H9 (cell line): ENCODE measurements around the gene TLR6. TPM values are rescaled to one million over a fixed set of nuclear protein-coding genes. Genes with fewer than 3 reads are reported as not detected.

Source experiments
- DNase-seq: peaks from one replicate; pipeline ENCODE4 v3.0.0-alpha.2; 2017
- H2AFZ ChIP-seq: one replicate; pipeline ENCODE4 v1.6.1; 2013; ENCODE audit warnings: mild to moderate bottlenecking, low read length, control low read depth, moderate library complexity
- H2AK5ac ChIP-seq: 2 replicates; pipeline ENCODE4 v1.6.1; 2013; ENCODE audit warnings: low read length, control low read depth, mixed read lengths; ENCODE audit not compliant: insufficient read length
- H2BK120ac ChIP-seq: one replicate; pipeline ENCODE4 v1.6.1; 2013; ENCODE audit warnings: low read depth, mild to moderate bottlenecking, low read length, control low read depth, inconsistent platforms; ENCODE audit not compliant: poor library complexity, severe bottlenecking
- H2BK12ac ChIP-seq: 2 replicates; pipeline ENCODE4 v1.6.1; 2013; ENCODE audit warnings: low read length, control low read depth, mixed read lengths, low read depth; ENCODE audit not compliant: insufficient read length
- H2BK15ac ChIP-seq: 2 replicates; pipeline ENCODE4 v1.6.1; 2013; ENCODE audit warnings: low read depth, low read length, control low read depth
- H2BK20ac ChIP-seq: one replicate; pipeline ENCODE4 v1.6.1; 2013; ENCODE audit warnings: low read depth, mild to moderate bottlenecking, low read length, control low read depth, inconsistent platforms; ENCODE audit not compliant: poor library complexity, severe bottlenecking
- H2BK5ac ChIP-seq: 2 replicates; pipeline ENCODE4 v1.6.1; 2013; ENCODE audit warnings: low read length, control low read depth, mixed read lengths; ENCODE audit not compliant: insufficient read length
- H3K14ac ChIP-seq: 2 replicates; pipeline ENCODE4 v1.6.1; 2013; ENCODE audit warnings: low read length, control low read depth; ENCODE audit not compliant: insufficient read depth
- H3K18ac ChIP-seq: 2 replicates; pipeline ENCODE4 v1.6.1; 2013; ENCODE audit warnings: low read depth, mild to moderate bottlenecking, mixed read lengths, low read length, control low read depth; ENCODE audit not compliant: insufficient read length
- H3K23ac ChIP-seq: 2 replicates; pipeline ENCODE4 v1.6.1; 2013; ENCODE audit warnings: low read length, control low read depth, mixed read lengths, low read depth; ENCODE audit not compliant: insufficient read length
- H3K23me2 ChIP-seq: 2 replicates; pipeline ENCODE4 v1.6.1; 2013; ENCODE audit warnings: low read depth, mild to moderate bottlenecking, mixed read lengths, low read length, control low read depth; ENCODE audit not compliant: insufficient read length, poor library complexity, severe bottlenecking
- H3K27ac ChIP-seq: 2 replicates; pipeline ENCODE4 v1.5.1; 2013; ENCODE audit warnings: low read length, control low read depth, mixed read lengths, low read depth; ENCODE audit not compliant: insufficient read length
- H3K27me3 ChIP-seq: 2 replicates; pipeline ENCODE4 v1.6.1; 2013; ENCODE audit warnings: low read length, control low read depth, inconsistent platforms; ENCODE audit not compliant: insufficient read depth
- H3K4ac ChIP-seq: 2 replicates; pipeline ENCODE4 v1.6.1; 2013; ENCODE audit warnings: low read depth, mild to moderate bottlenecking, control low read depth, inconsistent platforms, low read length, moderate library complexity
- H3K4me1 ChIP-seq: 2 replicates; pipeline ENCODE4 v1.6.1; 2013; ENCODE audit warnings: low read length, control low read depth, inconsistent platforms; ENCODE audit not compliant: insufficient read depth
- H3K4me2 ChIP-seq: 2 replicates; pipeline ENCODE4 v1.6.1; 2013; ENCODE audit warnings: low read length, control low read depth, mixed read lengths; ENCODE audit not compliant: insufficient read length, insufficient read depth
- H3K56ac ChIP-seq: 2 replicates; pipeline ENCODE4 v1.6.1; 2013; ENCODE audit warnings: low read depth, mild to moderate bottlenecking, mixed read lengths, low read length, control low read depth; ENCODE audit not compliant: insufficient read length
- H3K79me1 ChIP-seq: 2 replicates; pipeline ENCODE4 v1.6.1; 2013; ENCODE audit warnings: low read depth, mild to moderate bottlenecking, moderate library complexity, low read length, control low read depth, inconsistent platforms; ENCODE audit not compliant: insufficient read depth, poor library complexity, severe bottlenecking
- H3K79me2 ChIP-seq: 2 replicates; pipeline ENCODE4 v1.6.1; 2013; ENCODE audit warnings: low read length, control low read depth, inconsistent platforms; ENCODE audit not compliant: insufficient read depth
- H3K9ac ChIP-seq: 2 replicates; pipeline ENCODE4 v1.6.1; 2013; ENCODE audit warnings: low read length, control low read depth, mixed read lengths; ENCODE audit not compliant: insufficient read length; ENCODE audit errors: extremely low read depth
- H3K9me3 ChIP-seq: one replicate; pipeline ENCODE4 v1.6.1; 2013; ENCODE audit warnings: low read depth, low read length, inconsistent platforms; ENCODE audit not compliant: control insufficient read depth
- H3T11ph ChIP-seq: one replicate; pipeline ENCODE4 v1.6.1; 2013; ENCODE audit warnings: mild to moderate bottlenecking, low read length, control low read depth, inconsistent platforms
- H4K20me1 ChIP-seq: one replicate; pipeline ENCODE4 v1.6.1; 2013; ENCODE audit not compliant: control insufficient read depth, insufficient read length, insufficient read depth
- H4K5ac ChIP-seq: 2 replicates; pipeline ENCODE4 v1.6.1; 2013; ENCODE audit warnings: low read depth, mild to moderate bottlenecking, mixed read lengths, low read length, control low read depth; ENCODE audit not compliant: insufficient read length
- H4K8ac ChIP-seq: replicated peaks from 2 replicates; pipeline ENCODE4 v1.6.1; 2013; ENCODE audit warnings: low read length, control low read depth, mixed read lengths, low read depth; ENCODE audit not compliant: insufficient read length
- H4K91ac ChIP-seq: 2 replicates; pipeline ENCODE4 v1.6.1; 2013; ENCODE audit warnings: low read depth, mild to moderate bottlenecking, moderate library complexity, mixed read lengths, low read length, control low read depth; ENCODE audit not compliant: insufficient read length
- H3K27ac Mint-ChIP-seq, 3 experiments: 2 replicates in 2 of 3; 3 replicates in 1 of 3; pipeline ENCODE4 v1.8.0; 2020 to 2021; ENCODE audit warnings: mixed read lengths in 3 of 3, mild to moderate bottlenecking in 1 of 3, moderate library complexity in 1 of 3
- H3K27me3 Mint-ChIP-seq: 2 replicates; pipeline ENCODE4 v1.8.0; 2021; ENCODE audit warnings: low read depth, mild to moderate bottlenecking, moderate library complexity, mixed read lengths
- H3K36me3 Mint-ChIP-seq, 3 experiments: 2 replicates in 2 of 3; 3 replicates in 1 of 3; pipeline ENCODE4 v1.8.0; 2020 to 2021; ENCODE audit warnings: low read depth in 3 of 3, mixed read lengths in 3 of 3; ENCODE audit not compliant: insufficient read depth in 1 of 3
- H3K4me1 Mint-ChIP-seq, 2 experiments: 2 replicates each; pipeline ENCODE4 v1.8.0; 2020; ENCODE audit warnings: mixed read lengths in 2 of 2
- H3K4me3 Mint-ChIP-seq, 2 experiments: 2 replicates in 1 of 2; 3 replicates in 1 of 2; pipeline ENCODE4 v1.8.0; 2020 to 2021; ENCODE audit warnings: mild to moderate bottlenecking in 2 of 2, mixed read lengths in 2 of 2, moderate library complexity in 1 of 2
- H3K9me3 Mint-ChIP-seq, 2 experiments: 2 replicates in 1 of 2; 3 replicates in 1 of 2; pipeline ENCODE4 v1.8.0; 2020; ENCODE audit warnings: mild to moderate bottlenecking in 2 of 2, mixed read lengths in 2 of 2, moderate library complexity in 1 of 2
- WGBS: extraction: QIAGEN DNeasy Blood & Tissue Kit; methylation state at CpG from one replicate; pipeline ENCODE4 v1.1.7; 2013; ENCODE audit warnings: missing lambda C conversion rate, low lambda C conversion rate, mixed read lengths; ENCODE audit not compliant: insufficient read length; ENCODE audit errors: extremely low coverage; 5-methylcytosine and 5-hydroxymethylcytosine counted together
- total RNA-seq: library from RNA; stranded (reverse); gene quantifications from 2 replicates; pipeline ENCODE4 v1.2.1, GENCODE V29; 2021
- TF ChIP-seq, protein P1 (sequence below): fragments of 200-600 bp; sonication (generic); conservative IDR thresholded peaks from 3 replicates; pipeline ENCODE4 v1.8.0; 2021; ENCODE audit warnings: antibody characterized with exemption, mild to moderate bottlenecking

TLR6 gene
- total RNA-seq, 1 experiment from 2014 or later, result 0.11 TPM

DNA sequence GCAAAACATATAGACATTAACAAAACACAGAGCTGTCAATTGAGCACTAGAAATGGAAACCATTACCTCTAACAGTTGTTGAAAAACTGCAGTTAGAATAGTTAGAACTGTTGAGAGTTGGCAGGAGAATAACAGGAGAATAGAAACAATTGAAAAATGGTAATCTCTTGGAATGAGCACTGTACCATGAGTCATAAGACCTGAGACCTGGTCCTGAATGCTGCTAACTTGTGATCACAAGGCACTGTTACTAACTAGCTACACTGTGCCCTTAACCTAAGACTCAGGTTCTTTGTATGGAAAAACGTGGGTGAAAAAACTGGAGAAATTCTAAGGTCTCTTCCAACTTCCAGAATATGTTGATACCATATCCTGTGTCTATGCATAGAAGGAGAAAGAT, 40.3 kb upstream of the TLR6 start:
- Histone ChIP-seq H3K56ac (no peak overlapping the region), H2BK20ac (no peak overlapping the region), H3K18ac (no peak overlapping the region), H3K14ac (no peak overlapping the region), H3K23me2 (no peaks in the 10 kb centered on the region), H2BK15ac (no peak overlapping the region), H4K20me1 (no peaks in the 10 kb centered on the region), H3K27ac (no peak overlapping the region), H2BK5ac (no peak overlapping the region), H4K5ac (no peak overlapping the region), H2BK120ac (no peak overlapping the region), H3K79me1 (no peaks in the 10 kb centered on the region), H2AK5ac (no peak overlapping the region), H4K8ac (no peak overlapping the region), H3K4me1 (no peaks in the 10 kb centered on the region), H4K91ac (no peak overlapping the region), H2AFZ (no peak overlapping the region), H3K9me3 (no peaks in the 10 kb centered on the region), H3K27me3 (no peaks in the 10 kb centered on the region), H3T11ph (no peak overlapping the region), H3K4ac (no peak overlapping the region), H3K9ac (no peak overlapping the region), H3K79me2 (no peaks in the 10 kb centered on the region), H3K23ac (no peak overlapping the region), H3K4me2 (no peak overlapping the region), H2BK12ac (no peak overlapping the region)
- no peak overlapping the region for H3K4me3 Mint-ChIP-seq
- no peak for DNase-seq
- H3K27ac Mint-ChIP-seq, result no peak overlapping the region
- H3K27me3 Mint-ChIP-seq, result no peaks in the 10 kb centered on the region
- no CpG with 5 or more reads among the region's 1 CpG for WGBS
- H3K9me3 Mint-ChIP-seq, result no peaks in the 10 kb centered on the region; a peak in 1 of 5 replicates
- H3K36me3 Mint-ChIP-seq, result peaks cover 0 to 4% (median 0%) of the 10 kb centered on the region in 3 experiments; a peak in 1 of 7 replicates
- TF ChIP-seq, protein P1, sequence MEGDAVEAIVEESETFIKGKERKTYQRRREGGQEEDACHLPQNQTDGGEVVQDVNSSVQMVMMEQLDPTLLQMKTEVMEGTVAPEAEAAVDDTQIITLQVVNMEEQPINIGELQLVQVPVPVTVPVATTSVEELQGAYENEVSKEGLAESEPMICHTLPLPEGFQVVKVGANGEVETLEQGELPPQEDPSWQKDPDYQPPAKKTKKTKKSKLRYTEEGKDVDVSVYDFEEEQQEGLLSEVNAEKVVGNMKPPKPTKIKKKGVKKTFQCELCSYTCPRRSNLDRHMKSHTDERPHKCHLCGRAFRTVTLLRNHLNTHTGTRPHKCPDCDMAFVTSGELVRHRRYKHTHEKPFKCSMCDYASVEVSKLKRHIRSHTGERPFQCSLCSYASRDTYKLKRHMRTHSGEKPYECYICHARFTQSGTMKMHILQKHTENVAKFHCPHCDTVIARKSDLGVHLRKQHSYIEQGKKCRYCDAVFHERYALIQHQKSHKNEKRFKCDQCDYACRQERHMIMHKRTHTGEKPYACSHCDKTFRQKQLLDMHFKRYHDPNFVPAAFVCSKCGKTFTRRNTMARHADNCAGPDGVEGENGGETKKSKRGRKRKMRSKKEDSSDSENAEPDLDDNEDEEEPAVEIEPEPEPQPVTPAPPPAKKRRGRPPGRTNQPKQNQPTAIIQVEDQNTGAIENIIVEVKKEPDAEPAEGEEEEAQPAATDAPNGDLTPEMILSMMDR, result no peak
- H3K4me1 Mint-ChIP-seq, result no peaks in the 10 kb centered on the region
